Jurkat, Clone E6-1 (cell line): Measurements from ENCODE around the gene KLK13.

Experiments used
- DNase-seq: peaks from one replicate; pipeline ENCODE4 v3.0.0-alpha.2; 2011; ENCODE audit warnings: low read depth, low spot score
- H3K4me3 ChIP-seq: 2 replicates; pipeline ENCODE4 v1.5.1; 2011; ENCODE audit warnings: mild to moderate bottlenecking, low read length, control low read depth, moderate library complexity

The KLK13 gene

DNA sequence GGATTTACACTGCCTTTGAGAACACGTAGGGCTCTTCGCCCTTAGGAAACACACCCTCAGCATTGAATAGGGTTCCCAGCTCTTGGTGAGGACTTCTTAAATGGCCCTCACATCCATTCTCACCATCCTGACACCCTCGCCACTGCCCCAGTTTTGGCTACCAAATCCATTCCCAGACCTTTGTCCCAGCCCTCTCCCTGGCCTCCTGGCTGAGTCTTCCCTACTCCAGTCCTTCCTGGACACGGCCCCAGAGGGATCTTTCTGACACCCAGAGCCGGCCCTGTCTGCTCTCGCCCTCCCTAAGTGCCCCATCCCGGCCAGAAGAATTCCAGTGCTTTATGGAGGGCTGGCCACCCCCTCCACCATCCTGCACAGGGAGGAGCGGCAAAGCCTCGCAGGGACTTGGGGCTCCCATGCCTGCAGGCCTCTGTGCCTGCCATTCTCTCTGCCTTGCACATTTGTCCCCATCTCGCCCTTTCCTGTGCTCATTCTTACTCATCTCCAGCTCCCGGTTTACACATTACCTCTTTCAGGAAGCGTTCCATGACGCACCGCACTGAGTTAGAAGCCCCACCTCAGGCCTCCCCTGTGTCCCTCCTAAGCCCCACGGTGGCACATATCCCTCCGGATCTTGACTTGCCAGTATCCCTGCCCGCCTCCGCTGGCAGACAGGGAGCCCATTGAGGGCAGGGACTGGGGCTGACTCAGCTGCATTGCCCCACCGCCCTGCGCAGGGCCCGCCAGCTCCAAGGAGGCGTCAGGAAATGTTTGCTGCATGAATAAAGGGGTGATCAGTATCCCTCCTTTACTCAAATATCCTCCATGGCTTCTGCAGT lies 28.8 kb upstream of the KLK13 start:
- no peak for DNase-seq
- no peak overlapping the region for H3K4me3 ChIP-seq

DNA sequence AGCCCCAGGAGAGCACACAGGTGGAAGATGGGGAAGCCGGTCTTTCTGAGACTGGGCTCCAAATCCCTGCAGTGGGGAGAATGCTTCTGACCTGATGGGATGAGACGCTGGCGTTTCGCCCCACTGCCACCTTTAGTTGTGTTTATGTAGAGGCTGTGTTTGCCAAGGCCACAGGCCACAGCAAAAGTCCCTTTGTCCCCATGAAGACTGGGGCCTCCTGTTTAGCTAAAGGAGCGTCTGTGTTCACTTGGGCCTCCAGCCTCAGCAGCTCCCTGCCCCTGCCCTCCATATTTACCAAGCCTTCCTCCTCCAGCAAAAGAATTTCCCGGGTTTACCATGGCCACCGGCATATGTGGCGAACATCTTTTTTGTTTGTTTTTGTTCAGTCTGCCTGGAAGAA lies 28.2 kb upstream of the KLK13 start:
- DNase-seq, result no peak
- no peak overlapping the region for H3K4me3 ChIP-seq

DNA sequence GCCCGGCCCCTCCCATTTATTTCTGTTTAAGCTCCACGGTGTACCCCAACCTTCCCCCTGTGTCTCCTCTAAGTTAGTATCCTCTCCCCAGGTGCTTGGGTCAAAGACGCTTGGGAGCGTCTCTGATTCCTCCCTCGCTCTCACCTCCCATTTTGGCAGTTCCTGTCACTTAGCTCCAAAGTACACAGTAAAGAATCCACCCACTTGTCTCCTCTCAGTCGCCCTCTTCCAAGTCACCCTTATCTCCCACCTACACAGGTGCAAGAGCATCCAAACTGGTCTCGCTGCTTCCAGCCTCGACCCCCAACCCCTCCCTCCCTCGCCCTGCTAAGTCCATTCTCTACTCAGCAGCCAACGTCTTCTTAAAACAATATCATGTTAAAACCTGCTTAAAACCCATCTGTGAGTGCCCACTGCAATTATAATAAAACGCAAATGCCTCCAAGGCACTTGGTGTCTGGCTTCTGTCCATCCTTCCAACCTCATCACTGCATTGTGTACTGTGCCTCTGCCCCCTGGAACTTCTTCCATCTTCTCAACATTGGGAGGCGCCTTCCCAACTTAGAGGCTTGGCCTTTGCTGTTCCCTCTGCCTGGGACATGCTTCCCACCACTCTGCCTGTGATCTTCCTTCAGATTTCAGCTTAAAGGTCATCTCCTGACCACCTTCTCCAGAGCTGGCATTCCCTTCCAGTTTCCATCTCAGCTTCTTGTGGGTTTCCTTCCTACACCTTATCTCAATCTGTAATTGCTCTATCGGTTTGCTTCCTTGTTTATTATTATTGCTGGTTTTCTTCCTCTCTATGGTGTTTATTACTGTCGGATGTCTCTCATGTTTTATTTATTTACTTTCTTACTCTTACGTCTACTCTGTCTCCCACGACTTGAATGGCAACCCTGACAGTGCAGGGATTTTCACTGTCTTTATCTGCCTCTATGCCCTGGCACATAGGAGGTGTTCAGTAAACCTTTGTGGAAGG lies 27.3 kb upstream of the KLK13 start:
- no peak overlapping the region for H3K4me3 ChIP-seq
- DNase-seq, result no peak

DNA sequence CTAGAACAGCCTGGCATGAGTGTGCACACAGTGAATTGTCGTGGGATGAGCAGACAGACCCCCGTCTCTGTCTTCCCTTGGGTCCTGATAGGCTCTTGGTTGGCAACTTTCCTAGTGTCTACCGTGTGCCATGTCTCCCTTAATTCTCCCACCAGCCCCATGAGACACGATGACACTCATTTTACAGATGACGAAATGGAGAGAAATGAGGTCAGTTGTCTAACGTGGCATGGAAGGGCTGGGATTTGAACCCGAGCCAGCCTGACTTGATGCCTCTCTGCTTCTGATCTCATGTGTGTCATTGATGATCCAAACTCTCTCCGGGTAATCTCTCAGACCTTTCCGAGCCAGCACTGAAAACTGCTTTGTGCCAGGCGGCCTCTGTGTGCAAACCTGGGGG lies 26.2 kb upstream of the KLK13 start:
- H3K4me3 ChIP-seq, result no peak overlapping the region
- DNase-seq, result no peak

DNA sequence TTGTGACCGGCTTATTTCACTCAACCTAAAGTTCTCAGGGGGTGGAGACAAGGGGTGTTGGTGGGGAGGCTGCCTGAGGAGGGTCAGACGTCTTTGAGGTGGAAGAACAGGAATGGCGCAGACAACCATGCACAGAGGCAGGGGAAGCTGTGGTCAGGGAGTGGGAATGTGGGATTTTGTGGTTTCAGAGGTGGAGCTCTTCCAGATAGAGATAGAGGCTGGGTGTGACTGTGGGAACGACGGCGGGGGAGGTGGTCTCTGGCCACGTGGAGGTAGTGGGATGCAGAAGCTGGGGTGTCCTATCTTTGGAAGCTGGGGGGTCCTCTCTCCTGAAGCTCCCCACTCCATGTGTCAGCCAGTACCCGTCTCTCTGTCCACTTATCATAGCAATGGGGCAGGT lies 25.6 kb upstream of the KLK13 start:
- no peak overlapping the region for H3K4me3 ChIP-seq
- DNase-seq, result no peak

DNA sequence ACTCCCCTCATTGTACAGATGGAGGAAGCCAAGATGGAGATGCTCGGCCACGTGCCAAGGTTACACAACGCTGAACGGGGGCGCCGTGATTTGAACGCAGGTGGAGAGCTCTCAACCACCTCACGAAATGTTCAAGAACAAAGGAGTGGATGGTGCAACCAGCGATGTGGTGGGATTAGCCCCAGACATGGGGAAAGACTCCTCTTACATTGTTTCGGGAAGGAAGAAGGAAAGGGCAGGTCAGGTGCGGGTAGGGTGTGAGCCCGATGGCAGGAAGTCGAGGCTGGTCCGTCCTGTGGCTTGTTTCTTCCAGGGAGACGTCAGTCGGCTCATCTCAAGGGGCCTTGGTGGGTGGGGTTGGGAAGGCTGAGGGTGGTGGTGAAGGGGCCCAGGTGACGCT lies 24.9 kb upstream of the KLK13 start:
- H3K4me3 ChIP-seq, result no peak overlapping the region
- DNase-seq, result no peak

DNA sequence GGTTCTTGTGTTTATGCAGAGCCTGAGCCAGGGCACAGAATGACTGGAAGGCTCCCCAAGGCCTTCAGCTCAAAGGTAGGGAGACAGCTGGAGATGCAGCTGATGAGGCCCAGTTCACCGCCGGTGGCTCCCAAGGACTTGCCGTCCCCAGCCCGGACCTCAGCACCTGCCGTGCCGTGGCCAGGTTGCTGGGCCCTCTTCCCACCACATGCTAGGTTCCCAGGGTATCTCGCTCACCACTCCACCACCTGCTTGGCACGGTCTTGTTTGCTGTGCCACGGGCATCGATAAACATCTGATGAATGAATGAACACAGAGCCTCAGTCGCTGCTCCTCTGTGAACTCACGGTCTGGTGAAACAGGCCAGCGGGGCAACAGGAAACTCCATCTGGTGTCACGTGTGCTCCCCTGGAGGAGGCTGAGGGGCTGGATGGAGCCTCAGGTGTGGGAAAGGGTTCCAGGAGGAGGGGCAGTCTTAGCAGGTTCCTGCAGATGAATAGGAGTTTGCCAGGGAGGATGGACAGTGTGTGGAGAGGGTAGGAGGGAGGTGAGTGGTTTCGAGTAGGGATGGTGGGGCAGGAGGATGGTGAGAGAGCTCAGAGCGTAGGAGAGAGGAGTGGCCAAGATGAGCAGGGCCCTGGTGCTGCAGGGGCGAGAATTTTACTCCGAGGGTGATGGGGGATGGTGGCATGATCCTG lies 21.4 kb upstream of the KLK13 start:
- no peak for DNase-seq
- H3K4me3 ChIP-seq, result no peak overlapping the region

DNA sequence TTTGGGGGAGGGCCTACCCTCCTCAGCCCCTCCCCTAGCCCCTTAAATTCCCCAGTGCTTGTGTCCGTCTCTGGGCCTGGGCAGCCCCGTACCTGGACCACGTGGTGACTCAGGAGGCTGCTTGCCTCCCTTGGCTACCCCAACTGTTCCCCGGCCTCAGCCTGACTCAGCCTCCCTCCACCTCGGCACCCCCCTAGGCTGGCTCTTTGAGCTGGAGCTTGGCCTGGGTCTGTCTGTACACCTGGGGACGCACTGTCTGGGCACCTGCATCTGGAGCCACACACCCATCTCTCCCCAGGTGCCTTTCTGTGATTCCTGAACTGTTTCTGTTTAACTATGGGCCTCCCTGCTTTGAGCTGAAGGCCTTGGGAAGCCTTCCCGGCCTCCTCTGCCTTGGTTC lies 19.6 kb upstream of the KLK13 start:
- no peak for DNase-seq
- H3K4me3 ChIP-seq, result no peak overlapping the region

DNA sequence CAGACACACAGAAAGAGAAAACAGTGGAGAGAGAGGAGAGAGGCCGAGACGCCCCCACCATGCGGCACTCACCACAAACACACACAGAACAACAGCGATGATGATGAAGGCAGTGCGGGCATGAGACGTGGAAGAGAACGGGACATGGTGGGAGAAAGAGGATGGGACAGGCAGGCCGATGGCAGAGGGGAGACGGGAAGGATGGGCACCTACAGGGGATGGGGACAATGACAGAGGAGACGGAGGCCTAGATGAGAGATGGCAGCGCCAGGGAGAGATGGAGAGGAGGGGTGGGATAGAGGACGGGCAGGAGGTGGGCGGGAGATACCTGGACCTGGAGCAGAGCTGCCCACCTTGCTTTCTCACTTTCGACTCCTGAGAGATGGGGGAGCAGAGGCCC lies 18.9 kb upstream of the KLK13 start:
- H3K4me3 ChIP-seq, result no peak overlapping the region
- DNase-seq, result no peak

DNA sequence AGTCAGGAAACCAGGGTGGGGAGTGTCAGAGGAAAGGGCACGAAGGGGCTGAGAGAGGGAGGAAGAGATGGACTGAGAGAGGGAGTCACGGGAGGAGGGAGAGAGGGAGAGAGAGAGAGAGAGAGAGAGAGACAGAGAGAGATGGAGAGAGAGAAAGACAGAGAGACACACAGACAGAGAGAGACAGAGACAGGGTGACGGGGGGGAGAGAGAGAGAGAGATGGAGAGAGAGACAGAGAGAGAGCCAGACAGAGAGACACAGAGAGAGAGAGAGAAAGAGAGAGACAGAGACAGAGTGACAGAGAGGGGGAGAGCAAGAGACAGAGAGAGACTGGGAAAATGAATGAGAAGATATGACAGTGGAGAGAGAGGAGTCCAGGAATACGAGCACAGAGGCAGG lies 18.3 kb upstream of the KLK13 start:
- DNase-seq, result no peak
- no peak overlapping the region for H3K4me3 ChIP-seq

DNA sequence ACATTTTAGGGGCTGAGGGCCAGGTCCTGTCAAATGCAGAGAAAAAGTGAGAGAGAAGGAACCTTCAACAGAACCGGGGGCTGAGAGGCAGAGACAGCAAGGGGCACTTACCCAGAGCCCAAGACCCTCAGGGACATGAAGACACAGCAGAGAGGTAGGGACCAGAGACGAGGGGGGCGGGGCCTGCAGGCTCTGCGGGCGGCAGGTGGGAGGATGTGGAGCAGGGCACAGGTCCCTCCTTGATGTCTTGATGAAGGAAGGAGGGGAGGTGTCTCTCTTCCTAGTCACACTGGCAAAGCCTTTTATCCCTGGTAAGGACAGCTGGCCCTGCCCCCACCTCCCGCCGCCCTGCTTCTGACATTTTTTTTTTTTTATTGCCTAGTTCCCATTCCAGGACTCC lies 17.7 kb upstream of the KLK13 start, which contains the start of gene KLK14:
Gene KLK14 (minus strand): TSS at position 277 of the 400 bp plus-strand sequence. CDS start 273 bp downstream, at position 4.
- H3K4me3 ChIP-seq, result no peak within 1 kb of the TSS
- DNase-seq, result no peak

DNA sequence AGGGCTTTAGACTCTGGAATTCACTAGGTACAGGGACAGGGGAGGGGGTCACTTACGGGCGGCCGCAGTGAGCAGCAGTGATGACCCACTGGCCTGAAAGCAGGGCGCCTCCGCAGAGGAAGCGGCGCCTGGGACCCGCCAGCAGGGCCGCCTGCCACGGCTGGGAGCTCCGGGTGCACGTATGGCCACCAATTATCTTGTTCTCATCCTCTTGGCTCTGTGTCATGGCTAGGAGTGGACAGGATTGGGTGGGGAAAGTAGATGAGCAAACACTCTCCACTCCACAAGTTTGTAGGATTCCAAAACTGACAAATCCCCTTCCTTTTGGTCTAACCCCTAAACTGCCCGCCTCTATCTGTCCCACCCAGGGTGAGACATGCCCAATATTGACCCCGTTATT lies 16.6 kb upstream of the KLK13 start:
- no peak for DNase-seq
- no peak overlapping the region for H3K4me3 ChIP-seq

DNA sequence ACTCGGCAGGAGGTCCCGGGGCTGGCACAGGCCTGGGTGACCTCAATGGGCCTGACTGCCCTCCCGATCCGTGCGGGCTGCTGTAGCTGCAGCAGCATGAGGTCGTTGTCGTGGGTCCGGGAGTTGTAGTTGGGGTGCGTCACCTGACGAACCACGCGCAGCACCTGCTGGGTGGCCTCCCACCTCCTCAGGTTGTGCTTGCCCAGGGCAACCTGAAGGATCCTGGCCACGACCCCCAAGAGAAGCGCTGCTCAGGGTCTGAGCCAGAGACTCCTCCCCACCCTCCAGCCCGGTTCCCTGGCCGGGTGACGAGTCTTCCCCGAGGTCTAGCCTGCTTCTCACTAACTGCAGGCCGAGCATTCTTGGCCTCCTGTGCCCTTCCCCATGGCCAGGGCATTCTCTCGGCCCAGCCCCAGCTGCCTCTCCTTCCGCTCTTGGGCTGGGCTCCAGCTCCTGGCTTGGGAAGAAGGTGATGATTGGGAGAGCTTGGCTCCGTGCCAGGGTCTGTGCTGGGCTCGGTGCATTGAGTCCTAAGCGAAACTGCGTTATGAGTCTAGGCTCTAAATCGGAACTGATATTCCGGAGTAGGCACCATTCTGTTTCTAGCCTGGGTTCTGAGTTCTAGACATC lies 14.7 kb upstream of the KLK13 start:
- no peak for DNase-seq
- no peak overlapping the region for H3K4me3 ChIP-seq

DNA sequence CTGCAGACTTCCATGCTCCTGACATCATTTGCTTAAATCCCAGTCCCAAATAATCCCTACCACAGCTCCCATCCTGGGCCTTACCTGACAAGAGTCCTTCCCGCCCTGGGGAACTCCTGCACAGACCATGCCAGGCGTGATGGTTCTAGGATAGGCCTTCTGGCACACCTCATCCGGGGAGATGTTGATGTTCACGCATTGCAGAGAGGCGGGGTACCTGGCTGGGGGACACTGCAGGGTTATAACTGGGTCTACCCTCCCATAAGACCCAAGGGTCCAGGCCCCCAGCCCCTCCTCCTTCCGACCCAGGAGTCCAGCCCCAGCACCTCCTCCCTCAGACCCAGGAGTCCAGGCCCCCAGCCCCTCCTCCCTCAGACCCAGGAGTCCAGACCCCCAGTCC lies 13.8 kb upstream of the KLK13 start:
- no peak overlapping the region for H3K4me3 ChIP-seq
- no peak for DNase-seq

DNA sequence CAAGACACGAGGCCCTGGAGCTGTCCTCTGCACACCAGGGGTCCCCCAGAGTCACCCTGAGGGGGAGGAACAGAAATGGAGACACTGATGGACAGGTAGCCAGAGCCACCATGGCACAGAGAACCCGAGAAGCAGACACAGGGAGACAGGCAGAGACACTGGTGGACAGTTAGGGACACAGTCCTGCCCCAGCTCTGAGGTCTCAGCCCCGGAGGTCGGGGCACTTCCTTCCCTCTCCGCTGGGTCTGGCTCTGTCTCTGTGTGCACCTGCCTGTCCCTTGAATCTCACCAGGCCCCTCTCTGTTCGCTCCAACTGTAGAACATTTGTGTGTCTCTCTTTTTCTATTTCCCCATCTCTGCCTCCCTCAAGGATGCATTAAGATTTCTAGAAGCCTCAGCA lies 13.2 kb upstream of the KLK13 start:
- no peak for DNase-seq

DNA sequence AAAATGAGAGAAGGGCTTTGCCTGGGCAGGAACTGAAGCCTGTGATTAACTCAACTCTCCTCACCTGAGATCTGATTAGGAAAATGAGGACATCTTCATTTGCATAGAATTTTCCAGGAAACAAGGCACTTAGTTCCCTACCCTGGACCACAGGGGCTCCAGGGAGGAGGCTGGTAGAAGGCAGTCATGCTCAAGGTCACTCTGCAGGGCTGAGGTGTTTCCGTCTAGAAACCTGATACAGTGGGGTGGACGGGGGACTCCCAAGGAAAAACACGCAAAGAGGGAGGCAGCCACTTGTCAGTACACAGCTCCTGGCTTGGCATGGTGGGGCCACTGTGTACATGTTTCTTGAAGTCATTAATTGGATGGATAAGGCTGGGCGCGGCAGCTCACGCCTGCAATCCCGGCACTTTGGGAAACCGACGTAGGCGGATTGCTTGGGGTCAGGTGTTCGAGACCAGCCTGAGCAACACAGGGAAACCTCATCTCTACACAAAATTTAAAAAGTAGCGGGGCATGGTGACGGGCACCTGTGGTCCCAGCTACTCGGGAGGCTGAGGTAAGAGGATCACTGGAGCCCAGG lies 11.8 kb upstream of the KLK13 start:
- no peak for DNase-seq
- no peak overlapping the region for H3K4me3 ChIP-seq

More for the DNA sequence above, 13.2 kb upstream of the KLK13 start:
- H3K4me3 ChIP-seq, result no peak overlapping the region

DNA sequence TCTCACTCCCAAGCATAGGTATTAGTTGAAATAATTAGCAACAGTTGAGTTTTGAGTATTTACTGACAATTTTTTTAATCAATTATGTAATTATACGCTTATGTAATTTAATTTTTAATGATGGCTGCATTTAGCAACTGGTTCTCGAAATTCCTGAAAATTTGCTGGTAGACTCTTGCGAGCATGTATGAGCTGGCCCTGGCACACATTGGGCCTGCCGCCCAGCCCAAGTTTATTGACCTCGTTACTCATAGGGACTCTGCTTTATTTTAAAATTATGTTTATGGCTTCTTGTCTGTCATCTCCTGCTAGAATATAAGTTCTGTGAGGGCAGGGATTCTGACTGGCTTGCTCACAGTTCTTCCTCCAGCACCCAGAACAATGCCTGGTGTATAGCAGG lies 11.1 kb upstream of the KLK13 start:
- H3K4me3 ChIP-seq, result no peak overlapping the region
- no peak for DNase-seq

DNA sequence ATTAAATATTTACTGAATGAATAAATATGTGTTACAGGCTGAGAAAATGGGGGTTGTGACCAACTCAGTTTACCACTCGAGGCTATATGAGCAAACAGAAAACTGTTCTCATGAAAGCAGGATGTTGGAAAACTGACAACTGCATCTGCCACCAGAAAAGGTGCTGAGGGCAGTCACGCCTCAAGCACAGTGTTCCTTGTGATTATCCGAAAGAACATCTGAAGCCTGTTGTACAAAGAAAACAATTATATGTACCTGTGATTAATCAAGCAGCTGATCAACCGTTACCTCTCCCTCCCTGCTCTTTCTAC lies 6.2 kb upstream of the KLK13 start:
- no peak overlapping the region for H3K4me3 ChIP-seq
- DNase-seq, result no peak
